SK-MEL-5 (cell line): ENCODE data around the gene DHX8. TPM values are rescaled to one million over a fixed set of nuclear protein-coding genes. Genes with fewer than 3 reads are reported as not detected.
"Not testable (repeated sequence)": the region's sequence is repeated elsewhere in the genome, so short reads cannot be mapped to it uniquely, and the experiment has no call there.

ENCODE experiments used
- DNase-seq: peaks from one replicate; pipeline ENCODE4 v3.0.0-alpha.2; 2016; ENCODE audit warnings: low read depth, low spot score
- in situ Hi-C: cut with HindIII; loops from 2 replicates; pipeline ENCODE4 v1.10.0; 2016; ENCODE audit warnings: low sequenced_read_pairs, high pct_unique_total_duplicates, low pct_unique_long_range_greater_than_20kb
- total RNA-seq: library from RNA; depleted of rRNA; stranded (reverse); fragments of >200 nt; shearing (Covaris generic); gene quantifications from 2 replicates; pipeline ENCODE4 v1.2.3, GENCODE V29; 2014

DHX8 gene
- total RNA-seq, 1 experiment from 2014 or later = 46.3 TPM

GRCh38 chr17:43456661-43457361, 27.0 kb upstream of the DHX8 start:
- DNase-seq = peak; percentile 5
- in situ Hi-C loops = no loop called here

- in situ Hi-C loops = no loop called here
- DNase-seq = no peak
Observed at GRCh38 chr17:43457362-43457692, 26.4 kb upstream of the DHX8 start.

- DNase-seq, in situ Hi-C loops: not testable (repeated sequence)
Observed at GRCh38 chr17:43459878-43460277, 23.9 kb upstream of the DHX8 start.

DNA sequence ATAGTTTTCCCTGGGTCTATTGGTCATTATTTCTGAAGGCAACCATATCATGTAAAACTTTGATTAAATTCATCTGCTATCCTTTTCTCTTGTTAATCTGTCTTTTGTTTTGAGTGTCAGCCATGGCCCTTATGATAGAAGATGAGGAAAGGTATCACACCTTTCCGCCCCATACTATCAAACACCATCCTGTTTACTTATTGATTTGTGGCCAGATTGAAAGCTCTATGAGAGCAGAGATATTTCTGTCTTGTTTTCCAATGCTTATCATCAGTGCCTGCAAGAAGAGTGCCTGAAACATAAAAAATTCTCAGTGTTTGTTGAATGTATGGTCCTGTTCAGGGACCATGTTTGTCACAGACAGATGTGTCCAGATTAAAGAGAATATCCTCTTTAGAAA, 22.6 kb upstream of the DHX8 start:
- DNase-seq = no peak
- in situ Hi-C loops = no loop called here

GRCh38 chr17:43462569-43462968, 21.2 kb upstream of the DHX8 start:
- in situ Hi-C loops, DNase-seq: not testable (repeated sequence)

- in situ Hi-C loops = no loop called here
- DNase-seq = no peak
Observed at GRCh38 chr17:43463241-43463640, 20.5 kb upstream of the DHX8 start.

- in situ Hi-C loops = no loop called here
Observed at GRCh38 chr17:43464046-43464445, 19.7 kb upstream of the DHX8 start.

DNA sequence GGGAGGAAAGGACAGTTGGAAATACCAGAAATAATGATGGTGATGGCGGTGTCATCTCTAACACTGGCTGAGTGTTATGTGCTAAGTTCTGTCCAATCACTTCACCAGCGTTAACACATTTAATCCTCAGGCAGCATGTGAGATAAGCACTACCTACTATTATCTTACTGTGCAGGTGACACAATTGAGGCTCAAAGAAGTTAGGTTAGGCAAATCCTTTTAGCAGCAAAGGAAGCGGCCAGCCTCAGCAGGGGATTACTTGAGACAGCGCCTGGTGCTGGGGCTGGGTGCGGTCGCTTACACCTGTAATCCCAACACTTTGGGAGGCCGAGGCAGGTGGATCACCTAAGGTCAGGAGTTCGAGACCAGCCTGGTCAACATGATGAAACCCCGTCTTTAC, 18.7 kb upstream of the DHX8 start:
- in situ Hi-C loops = no loop called here
- no peak for DNase-seq

More at GRCh38 chr17:43464046-43464445, 19.7 kb upstream of the DHX8 start:
- no peak for DNase-seq

DNA sequence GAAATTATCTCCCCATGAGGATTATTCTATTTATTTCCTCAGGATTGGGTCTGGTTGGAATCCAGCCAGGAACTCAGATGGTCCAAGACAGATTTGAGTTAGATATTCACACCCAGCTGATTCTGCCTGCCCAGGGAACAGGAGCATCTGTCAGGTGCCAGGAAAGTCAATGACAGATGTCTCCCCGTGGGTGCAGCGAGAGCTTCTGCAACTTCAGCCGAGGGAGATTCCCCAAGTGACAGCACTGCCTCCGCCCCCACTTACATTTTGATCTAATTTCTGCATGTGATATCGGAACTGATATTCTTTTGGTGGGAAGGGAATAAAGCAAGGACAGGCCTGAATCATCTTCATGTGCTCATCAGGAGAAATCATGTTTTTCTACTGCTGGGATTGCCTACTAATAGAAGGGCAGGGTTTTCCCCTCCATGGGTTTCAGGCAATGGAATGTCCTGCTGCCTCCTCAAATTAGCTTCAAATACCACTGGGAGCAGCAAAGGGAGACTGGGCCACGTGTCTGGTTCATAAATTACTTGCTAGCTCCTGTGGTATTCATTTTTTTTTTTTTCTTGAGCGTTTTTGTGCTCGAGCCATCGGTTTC, 15.7 kb upstream of the DHX8 start:
- peak; percentile 32 for DNase-seq
- in situ Hi-C loops = no loop called here

- DNase-seq = peak; percentile 49
- in situ Hi-C loops = no loop called here
Observed at GRCh38 chr17:43468691-43469139, 15.1 kb upstream of the DHX8 start.

GRCh38 chr17:43469145-43469544, 14.6 kb upstream of the DHX8 start:
- DNase-seq = no peak
- in situ Hi-C loops = no loop called here

DNA sequence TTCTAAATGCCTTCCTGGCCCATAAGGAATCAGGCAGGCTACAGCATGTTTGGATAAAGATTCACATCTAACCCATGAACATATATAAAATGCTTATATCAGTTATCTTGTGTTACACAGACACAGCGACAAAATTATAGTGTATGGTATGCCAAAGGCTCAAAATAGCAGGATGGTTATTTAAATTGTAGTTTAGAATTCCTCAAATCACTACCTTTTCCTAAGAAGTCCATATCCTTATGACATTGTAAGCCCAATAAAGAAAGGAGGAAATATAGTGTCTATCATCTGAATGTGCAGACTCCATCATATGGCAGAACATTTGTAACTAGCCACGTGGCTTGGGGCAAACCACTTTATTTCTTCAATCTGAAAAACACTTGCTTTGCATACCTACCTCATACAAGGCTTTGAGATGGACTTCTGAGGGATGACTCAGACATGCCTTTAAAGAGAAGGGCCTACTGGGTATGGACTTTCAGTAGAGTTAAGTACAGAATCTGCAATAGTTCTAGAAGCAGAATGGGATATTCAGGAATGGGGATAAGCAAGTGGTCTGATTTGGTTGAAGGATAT, 12.1 kb upstream of the DHX8 start:
- in situ Hi-C loops = no loop called here
- DNase-seq = no peak

DNA sequence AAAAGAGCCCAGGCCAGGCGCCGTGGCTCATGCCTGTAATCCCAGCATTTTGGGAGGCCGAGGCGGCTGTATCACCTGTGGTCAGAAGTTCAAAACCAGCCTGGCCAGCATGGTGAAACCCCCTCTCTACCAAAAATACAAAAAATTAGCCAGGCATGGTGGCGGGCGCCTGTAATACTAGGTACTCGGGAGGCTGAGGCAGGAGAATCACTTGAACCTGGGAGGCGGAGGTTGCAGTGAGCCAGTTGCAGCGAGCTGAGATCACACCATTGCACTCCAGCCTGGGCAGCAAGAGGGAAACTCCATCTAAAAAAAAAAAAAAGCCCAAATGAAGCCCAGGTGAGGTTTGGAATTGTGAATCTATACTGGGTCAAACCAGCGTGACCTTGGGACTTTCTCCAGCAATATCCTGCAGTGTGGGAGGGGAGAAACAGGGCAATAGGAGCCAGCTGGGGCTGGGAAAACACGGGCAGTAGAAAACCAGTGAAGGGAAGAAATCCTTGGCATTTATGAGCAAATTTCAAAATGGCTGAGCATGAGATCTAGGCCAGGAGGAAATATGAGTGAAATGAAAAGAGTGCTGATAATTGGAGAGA, 8.2 kb upstream of the DHX8 start:
- no peak for DNase-seq
- in situ Hi-C loops = no loop called here

DNA sequence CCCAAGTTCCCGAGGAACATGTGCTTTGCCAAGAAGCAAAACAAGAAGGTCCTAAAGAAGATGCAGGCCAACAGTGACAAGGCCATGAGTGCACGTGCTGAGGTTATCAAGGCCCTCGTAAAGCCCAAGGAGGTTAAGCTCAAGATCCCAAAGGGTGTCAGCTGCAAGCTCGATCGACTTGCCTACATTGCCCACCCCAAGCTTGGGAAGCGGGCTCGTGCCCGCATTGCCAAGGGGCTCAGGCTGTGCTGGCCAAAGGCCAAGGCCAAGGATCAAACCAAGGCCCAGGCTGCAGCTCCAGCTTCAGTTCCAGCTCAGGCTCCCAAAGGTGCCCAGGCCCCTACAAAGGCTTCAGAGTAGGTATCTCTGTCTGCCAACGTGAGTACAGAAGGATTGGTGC, 7.5 kb upstream of the DHX8 start:
- in situ Hi-C loops, DNase-seq: not testable (repeated sequence)

GRCh38 chr17:43477832-43478634, 5.7 kb upstream of the DHX8 start:
- in situ Hi-C loops = no loop called here
- no peak for DNase-seq

DNA sequence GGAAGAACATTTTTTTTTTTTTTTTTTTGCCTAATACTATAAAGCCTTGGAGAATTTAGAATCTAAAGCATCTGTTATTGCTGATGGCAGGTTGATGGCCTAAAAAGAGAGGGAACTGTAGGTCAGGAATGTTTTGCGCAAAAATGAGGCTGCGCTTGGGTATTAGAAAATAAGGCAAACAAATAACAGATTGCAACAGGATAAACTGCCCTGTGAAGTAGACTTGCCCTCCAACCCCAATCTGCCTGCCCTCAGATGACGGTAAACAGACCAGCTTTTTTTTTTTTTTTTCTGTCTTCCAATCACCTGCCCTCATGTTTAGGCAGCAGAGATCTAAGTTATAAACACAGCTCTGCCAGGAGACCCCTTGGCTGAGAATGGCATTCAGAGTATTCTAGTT, 3.8 kb upstream of the DHX8 start:
- in situ Hi-C loops = no loop called here
- DNase-seq = no peak

DNA sequence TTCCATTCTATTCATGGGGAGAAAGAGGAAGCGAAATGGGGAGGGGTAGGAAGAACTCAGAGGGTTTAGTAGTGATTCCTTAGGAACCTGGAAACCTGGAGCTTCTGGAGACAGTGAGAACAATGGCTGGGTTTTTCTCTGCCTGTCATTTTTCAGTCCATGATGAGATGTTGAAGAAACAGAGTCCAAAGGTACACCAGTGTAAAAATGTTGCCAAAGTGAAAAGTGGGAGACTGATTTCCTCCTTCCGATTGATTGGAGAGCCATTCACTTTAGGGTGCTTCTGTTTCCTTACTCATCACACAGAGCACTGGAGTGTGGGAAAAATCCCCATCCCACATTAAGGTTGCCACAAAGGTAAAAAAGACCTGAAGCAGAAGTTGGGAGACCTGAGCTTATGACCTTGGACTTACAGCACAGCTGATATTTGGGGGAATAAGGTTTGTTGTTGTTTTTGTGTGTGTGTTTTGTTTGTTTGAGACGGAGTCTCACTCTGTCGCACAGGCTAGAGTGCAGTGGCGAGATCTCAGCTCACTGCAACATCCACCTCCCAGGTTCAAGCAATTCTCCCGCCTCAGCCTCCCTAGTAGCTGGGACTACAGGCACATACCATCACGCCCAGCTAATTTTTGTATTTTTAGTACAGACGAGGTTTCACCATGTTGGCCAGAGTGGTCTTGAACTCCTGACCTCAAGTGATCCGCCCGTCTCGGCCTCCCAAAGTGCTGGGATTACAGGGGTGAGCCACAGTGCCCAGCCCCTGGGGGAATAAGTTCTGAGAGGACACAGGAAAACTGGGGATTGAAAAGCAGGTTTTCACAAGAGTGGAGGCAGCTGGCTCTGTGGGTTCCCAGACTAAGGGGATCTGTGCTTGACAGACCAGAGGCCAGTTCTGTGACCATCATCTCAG, 1.4 kb upstream of the DHX8 start:
- in situ Hi-C loops = no loop called here
- DNase-seq = no peak
